Activated naive CD4-positive, alpha-beta T cell treated with anti-CD3 and anti-CD28 coated beads, Interleukin-2, amount 10 ng/mL, durations not matched to agents 7 days and 5 days (primary cell): ENCODE measurements around the gene GMEB2.
A peak's percentile ranks its signal among the peaks of the same experiment; 100 is the strongest.
"Not testable (repeated sequence)": the region's sequence is repeated elsewhere in the genome, so short reads cannot be mapped to it uniquely, and the experiment has no call there.

Source experiments
- CTCF ChIA-PET: fragments of 350-600 bp; sonication (Branson Sonifier 250); formaldehyde crosslinking; loops from one replicate; lab custom pipeline; 2021; ENCODE audit warnings: antibody characterized with exemption; lab: Charles Lee
- DNase-seq: peaks from one replicate; pipeline ENCODE4 v3.0.0-alpha.2; 2020
- H3K27ac Mint-ChIP-seq: one replicate; pipeline ENCODE4 v1.8.0; 2021; ENCODE audit warnings: mild to moderate bottlenecking, moderate library complexity, mixed read lengths
- H3K27me3 Mint-ChIP-seq: one replicate; pipeline ENCODE4 v1.8.0; 2021; ENCODE audit warnings: mild to moderate bottlenecking, mixed read lengths
- H3K36me3 Mint-ChIP-seq: one replicate; pipeline ENCODE4 v1.8.0; 2021; ENCODE audit warnings: mixed read lengths
- H3K4me1 Mint-ChIP-seq: one replicate; pipeline ENCODE4 v1.8.0; 2021; ENCODE audit warnings: mixed read lengths
- H3K4me3 Mint-ChIP-seq: one replicate; pipeline ENCODE4 v1.8.0; 2021; ENCODE audit warnings: mild to moderate bottlenecking, moderate library complexity, mixed read lengths
- H3K9me3 Mint-ChIP-seq: one replicate; pipeline ENCODE4 v1.8.0; 2021; ENCODE audit warnings: mixed read lengths

GMEB2 gene

DNA sequence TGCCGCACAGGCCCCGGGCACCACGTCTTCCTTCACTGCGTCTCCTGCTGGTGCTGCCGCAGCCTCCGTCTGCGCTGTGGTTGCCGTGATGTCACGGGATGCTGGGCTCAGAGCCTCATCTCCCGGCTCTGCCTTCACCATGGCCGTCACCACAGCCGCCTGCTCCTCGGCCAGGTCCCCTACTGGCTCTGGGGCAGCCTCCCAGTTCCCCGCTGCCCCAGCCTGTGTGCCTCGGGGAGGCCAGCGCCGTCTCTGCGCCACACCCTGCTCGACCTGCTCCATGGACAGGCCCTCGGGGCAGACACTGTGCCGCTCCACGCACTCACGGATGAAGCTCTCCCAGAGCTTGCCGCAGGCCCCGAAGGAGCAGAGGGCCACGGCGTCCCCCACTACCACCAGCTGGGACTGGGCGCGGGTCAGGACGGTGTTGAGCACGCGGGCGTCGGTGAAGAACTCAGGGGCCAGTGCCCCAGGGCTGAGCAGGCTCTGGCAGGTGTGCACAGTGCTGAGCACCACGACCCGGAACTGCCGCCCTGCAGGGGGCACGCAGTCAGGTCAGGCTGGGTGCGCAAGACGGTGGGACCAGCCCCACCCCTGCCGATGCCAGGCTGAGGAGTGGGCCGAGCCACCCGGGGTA lies 61.1 kb downstream of the GMEB2 start:
- Mint-ChIP-seq H3K27me3 (peaks cover 44% of the 10 kb centered on the region), H3K9me3 (no peaks in the 10 kb centered on the region), H3K27ac (no peak overlapping the region), H3K36me3 (peaks cover 1% of the 10 kb centered on the region), H3K4me1 (peaks cover 27% of the 10 kb centered on the region), H3K4me3 (no peak overlapping the region)
- DNase-seq, result no peak
- CTCF ChIA-PET, result no interaction called here

DNA sequence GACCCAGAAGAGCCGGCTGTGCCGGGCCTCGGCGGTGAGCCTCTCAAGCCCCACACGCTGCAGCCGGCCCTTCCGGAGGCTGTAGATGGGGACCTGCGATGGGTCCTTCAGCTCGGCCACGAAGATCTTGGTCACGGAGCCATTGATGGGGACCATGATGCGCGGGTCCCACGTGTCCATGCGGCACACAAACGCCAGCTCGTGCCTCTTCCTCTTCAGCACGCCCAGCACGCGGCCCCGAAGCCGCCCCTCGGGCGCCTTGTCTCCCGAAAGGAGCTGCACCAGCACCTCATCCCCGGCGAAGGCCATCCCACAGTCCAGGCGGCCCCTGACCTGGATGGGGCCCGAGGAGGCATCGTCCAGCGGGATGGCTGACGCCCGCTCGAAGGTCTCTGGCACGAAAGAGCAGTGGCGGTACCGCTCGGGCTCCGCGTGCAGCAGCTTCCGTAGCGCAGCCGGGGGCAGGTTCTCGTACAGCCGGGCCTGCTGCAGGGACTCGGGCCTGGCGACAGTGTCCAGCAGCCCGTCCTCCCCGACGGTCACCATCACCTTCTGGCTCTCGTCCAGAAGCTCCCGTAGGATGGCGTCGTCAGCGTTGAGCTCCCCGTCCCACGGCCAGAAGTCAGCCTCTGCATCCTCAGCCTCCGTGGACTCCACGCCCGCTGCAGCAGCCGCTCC lies 61.7 kb downstream of the GMEB2 start:
- Mint-ChIP-seq H3K4me3 (no peak overlapping the region), H3K36me3 (peaks cover 8% of the 10 kb centered on the region), H3K27ac (no peak overlapping the region), H3K9me3 (peaks cover 3% of the 10 kb centered on the region), H3K4me1 (peaks cover 27% of the 10 kb centered on the region), H3K27me3 (peaks cover 46% of the 10 kb centered on the region)
- no peak for DNase-seq
- CTCF ChIA-PET, result no interaction called here

DNA sequence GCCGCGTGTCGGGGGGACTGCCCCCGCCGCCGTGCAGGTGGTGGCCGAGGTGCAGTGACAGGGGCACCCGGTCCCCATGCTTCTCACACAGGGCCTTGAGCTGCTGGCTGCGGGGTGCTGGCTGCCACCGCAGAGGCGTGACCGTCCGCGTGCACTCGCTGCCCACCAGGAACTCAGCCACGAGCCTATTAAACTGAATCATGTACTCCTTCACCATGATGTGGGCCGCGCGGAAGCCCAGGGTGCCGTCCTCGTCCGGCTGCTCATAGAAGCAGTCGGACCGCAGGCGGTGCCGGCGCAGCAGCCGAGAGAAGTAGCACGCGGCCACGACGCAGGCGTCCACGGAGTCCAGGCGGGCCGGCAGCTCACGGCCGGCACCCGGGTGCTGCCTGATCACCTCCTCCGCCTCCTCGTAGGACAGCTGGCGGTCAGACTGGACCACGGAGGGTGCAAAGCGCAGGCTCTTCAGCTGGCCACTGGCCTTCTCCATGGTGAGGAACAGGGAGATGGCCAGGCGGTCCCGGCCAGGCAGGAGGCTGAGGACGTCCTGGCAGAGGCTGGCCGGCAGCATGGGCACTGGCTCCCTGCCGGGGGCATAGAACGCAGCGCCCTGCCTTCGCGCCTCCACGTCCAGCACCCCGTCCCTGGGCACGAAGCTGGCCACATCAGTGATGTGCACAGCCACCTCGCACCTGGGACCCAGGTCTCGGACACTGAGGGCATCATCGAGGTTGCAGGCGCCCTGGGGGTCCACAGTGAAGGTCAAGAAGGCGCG lies 62.7 kb downstream of the GMEB2 start:
- Mint-ChIP-seq H3K4me3 (no peak overlapping the region), H3K9me3 (peaks cover 3% of the 10 kb centered on the region), H3K27me3 (peaks cover 37% of the 10 kb centered on the region), H3K36me3 (peaks cover 8% of the 10 kb centered on the region), H3K27ac (no peak overlapping the region), H3K4me1 (peaks cover 25% of the 10 kb centered on the region)
- CTCF ChIA-PET, result no interaction called here
- DNase-seq, result no peak

DNA sequence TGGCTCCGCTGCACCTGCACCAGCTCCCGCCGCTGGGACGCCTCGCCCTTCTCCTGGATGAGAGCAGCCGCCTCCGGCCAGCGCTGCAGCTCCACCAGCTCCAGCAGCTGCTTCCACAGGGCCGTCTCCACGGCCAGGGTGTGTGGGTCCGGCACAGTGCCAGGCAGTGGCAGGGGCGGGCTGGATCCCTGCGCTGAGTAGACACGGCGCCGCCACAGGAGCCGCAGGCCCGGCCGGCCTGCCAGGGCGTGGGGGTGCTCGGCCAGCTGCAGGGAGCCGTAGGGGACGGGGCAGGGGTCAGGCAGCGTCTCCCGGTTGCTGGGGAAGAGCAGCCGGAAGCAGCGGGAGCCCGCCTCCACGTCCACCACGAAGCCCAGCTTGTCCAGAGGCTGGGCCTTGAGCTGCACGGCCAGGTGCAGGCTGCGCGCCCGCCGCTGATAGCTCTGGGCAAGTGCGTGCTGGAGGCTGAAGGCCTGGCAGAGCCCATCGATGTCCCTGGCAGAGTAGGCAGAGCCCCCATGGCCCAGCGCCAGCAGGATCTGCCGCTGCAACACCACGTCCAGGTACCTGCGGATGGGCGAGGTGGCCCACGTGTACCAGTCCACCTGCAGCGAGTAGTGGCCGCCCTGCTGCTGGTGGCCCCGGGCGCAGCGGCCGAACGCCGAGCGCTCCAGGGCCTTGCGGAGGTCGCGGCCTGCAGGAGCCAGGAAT lies 63.5 kb downstream of the GMEB2 start:
- Mint-ChIP-seq H3K9me3 (peaks cover 3% of the 10 kb centered on the region), H3K4me3 (no peak overlapping the region), H3K27ac (no peak overlapping the region), H3K27me3 (peaks cover 28% of the 10 kb centered on the region), H3K4me1 (peaks cover 18% of the 10 kb centered on the region), H3K36me3 (peaks cover 10% of the 10 kb centered on the region)
- DNase-seq, result no peak
- CTCF ChIA-PET, result no interaction called here

DNA sequence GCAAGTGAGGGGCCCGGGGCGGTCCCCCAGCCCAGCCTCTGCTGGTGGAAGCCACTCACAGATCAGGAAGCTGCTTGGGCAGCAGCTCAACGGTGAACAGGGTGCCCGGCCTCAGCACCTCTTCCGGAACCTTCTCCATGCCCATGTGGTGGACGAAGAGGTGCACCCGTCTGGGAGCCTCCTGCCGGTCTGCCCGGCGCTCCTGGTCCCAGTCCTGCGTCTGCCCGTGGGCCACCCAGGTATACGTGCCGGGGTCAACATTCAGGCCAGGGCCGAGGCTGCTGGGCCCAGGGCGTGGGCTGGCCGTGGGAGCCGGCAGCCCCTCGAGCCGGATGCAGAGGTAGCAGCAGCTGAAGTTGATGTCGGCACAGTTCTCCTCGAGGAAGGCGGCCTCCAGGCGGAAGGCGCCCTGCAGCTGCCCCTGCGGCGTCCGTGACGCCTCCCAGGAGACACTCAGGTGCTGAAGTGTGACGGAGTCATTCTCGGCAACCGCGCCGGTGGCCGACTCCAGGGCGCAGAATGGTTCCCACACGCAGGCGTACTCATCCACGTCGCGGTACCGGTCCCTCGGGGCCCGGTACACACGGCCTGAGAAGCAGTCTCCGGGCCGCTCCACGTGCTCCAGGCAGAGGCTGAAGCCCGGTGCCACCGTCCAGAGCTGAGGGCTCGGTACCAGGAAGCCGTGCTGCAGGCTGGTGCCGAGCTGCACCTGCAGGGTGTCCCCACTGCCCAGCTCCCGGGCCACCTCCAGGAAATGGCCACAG lies 64.3 kb downstream of the GMEB2 start:
- H3K4me3 Mint-ChIP-seq, result no peak overlapping the region
- DNase-seq, result no peak
- CTCF ChIA-PET, result no interaction called here
- peaks cover 10% of the 10 kb centered on the region for H3K36me3 Mint-ChIP-seq
- H3K27ac Mint-ChIP-seq, result no peak overlapping the region
- peaks cover 10% of the 10 kb centered on the region for H3K4me1 Mint-ChIP-seq
- H3K9me3 Mint-ChIP-seq, result peaks cover 3% of the 10 kb centered on the region
- H3K27me3 Mint-ChIP-seq, result peaks cover 21% of the 10 kb centered on the region

DNA sequence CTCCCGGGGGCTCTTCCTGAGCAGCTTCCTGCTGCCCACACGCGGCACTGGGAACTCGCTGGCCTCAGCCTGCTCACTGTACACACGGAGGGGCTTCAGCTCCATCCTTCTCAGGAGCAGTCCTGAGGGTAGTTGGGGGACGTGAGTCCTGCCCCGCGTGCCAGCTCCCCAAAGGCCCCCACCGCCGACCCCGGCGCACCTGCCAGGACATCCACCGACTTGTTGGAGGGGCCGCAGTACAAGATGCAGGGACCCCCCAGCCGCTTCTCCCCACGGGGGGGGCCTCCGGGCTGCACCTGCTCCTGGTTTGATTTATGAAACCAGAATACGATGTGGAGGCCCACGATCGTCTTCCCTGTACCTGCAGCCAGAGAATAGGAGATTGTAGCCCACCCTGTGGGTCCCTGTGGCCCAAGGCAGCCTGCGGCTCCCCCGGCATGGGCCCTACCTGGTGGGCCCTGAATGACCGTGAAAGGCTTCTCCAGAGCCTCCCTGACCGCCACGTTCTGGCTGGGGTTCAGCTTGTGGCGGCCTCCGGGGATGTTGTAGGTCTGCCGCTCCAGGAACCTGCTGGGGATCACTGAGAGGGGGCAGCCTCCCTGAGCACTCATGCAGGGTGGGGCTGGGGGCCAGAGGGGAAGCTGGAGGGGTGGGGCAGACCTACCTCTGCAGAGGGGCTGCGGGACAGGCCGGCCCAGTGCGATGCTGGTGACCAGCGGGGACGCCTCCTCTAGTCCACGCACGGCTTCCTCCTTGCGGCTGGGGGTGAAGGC lies 65.1 kb downstream of the GMEB2 start:
- CTCF ChIA-PET, result no interaction called here
- Mint-ChIP-seq H3K9me3 (peaks cover 3% of the 10 kb centered on the region), H3K27ac (no peak overlapping the region), H3K4me3 (no peak overlapping the region), H3K36me3 (peaks cover 10% of the 10 kb centered on the region), H3K4me1 (peaks cover 2% of the 10 kb centered on the region), H3K27me3 (peaks cover 23% of the 10 kb centered on the region)
- no peak for DNase-seq

DNA sequence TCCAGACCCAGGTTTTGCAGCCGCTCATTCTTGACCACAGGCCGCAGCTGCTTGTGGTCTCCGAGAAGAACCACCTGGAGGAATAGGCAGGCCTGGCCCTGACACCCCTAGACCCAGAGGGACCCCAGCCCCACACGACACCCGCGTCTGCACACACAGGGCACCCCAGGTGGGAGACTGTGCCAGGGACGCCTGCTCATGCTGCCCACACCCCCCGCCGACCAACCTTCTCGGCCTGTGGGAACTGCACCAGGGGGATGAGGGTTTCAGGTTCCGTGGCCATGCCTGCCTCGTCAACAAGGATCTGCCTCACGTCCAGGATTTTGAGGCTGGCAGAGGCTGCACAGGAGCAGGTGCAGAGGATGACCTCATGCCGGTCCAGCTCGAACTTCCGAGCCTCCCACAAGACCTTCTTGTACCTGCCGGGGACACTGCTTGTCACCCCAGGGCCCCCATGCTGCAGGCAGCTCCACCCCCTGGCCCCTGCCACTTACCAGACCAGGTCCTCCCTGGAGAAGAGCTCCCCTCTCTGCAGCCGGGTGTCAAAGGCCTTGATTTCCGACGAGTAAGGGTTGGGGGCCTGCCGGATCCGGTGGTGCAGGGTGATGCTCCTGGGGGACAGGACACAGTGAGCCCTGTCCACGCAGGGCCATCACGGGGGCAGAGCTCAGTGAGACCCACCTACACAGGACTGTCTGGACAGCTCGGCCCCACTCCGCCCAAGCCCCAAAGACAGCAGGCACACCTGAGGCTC lies 65.9 kb downstream of the GMEB2 start:
- Mint-ChIP-seq H3K27ac (no peak overlapping the region), H3K4me3 (no peak overlapping the region), H3K9me3 (peaks cover 3% of the 10 kb centered on the region), H3K27me3 (peaks cover 27% of the 10 kb centered on the region), H3K4me1 (peaks cover 2% of the 10 kb centered on the region), H3K36me3 (peaks cover 10% of the 10 kb centered on the region)
- no peak for DNase-seq
- CTCF ChIA-PET, result interaction anchor here (1.0 kb wide), 1 partner anchor 23 kb away, joined by 3 read pairs; no protein-coding TSS in a partner anchor

DNA sequence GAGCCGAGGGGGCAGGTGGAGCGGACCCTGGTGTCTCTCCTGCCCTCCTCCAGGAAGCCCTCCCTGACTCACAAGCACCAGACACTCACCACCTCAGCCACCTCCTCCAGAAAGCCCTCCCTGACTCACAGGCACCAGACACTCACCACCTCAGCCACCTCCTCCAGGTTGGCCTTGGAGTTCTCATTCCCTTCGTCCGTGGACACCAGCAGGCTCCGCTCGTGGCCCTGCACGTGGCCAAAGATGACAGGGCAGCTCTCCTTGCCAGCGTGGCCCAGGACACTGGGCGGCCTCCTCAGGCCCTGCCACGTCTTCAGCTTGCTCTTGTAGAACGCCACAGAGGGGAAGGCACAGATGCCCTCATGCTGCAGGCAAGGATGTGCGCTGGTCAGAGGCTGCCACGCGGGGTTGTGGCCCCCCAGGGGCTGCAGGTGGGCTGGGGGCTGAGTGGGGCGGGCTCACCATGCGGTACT lies 66.5 kb downstream of the GMEB2 start:
- DNase-seq, result no peak
- Mint-ChIP-seq H3K27ac (no peak overlapping the region), H3K4me3 (no peak overlapping the region), H3K9me3 (peaks cover 3% of the 10 kb centered on the region), H3K36me3 (peaks cover 8% of the 10 kb centered on the region), H3K27me3 (peaks cover 27% of the 10 kb centered on the region), H3K4me1 (peaks cover 2% of the 10 kb centered on the region)
- CTCF ChIA-PET, result interaction anchor here (1.0 kb wide), 1 partner anchor 23 kb away, joined by 3 read pairs; no protein-coding TSS in a partner anchor

DNA sequence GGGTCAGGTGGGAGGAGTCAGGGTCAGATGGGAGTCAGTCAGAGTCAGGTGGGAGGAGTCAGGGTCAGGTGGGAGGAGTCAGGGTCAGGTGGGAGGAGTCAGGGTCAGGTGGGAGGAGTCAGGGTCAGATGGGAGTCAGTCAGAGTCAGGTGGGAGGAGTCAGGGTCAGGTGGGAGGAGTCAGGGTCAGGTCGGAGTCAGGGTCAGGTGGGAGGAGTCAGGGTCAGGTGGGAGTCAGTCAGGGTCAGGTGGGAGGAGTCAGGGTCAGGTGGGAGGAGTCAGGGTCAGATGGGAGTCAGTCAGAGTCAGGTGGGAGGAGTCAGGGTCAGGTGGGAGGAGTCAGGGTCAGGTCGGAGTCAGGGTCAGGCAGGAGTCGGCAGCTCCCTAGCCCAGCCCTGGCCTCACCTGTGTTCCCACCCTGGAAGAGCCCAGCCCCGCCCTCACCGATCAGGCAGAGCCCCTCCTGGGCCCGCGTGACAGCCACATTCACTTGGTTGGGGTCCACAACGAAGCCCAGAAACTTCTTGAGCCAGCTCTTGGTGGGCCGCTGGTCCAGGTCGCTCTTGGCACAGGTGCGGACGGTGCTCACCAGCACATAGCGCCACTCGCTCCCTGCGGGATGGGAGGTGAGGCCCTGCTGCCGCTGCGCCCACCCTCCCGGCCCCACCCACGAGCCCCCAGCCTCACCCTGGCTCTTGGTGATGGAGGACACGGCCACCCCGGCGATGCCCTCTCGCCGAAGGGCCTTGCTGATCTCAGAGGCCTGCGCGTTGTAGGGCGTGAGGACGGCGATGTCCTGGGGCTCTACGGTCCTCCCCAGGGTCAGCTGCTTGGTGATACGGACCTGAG lies 67.2 kb downstream of the GMEB2 start:
- CTCF ChIA-PET, H3K4me1 Mint-ChIP-seq, H3K4me3 Mint-ChIP-seq, H3K27ac Mint-ChIP-seq, H3K9me3 Mint-ChIP-seq, H3K36me3 Mint-ChIP-seq: not testable (repeated sequence)
- DNase-seq, result peak; percentile 72
- H3K27me3 Mint-ChIP-seq, result peaks cover 31% of the 10 kb centered on the region

DNA sequence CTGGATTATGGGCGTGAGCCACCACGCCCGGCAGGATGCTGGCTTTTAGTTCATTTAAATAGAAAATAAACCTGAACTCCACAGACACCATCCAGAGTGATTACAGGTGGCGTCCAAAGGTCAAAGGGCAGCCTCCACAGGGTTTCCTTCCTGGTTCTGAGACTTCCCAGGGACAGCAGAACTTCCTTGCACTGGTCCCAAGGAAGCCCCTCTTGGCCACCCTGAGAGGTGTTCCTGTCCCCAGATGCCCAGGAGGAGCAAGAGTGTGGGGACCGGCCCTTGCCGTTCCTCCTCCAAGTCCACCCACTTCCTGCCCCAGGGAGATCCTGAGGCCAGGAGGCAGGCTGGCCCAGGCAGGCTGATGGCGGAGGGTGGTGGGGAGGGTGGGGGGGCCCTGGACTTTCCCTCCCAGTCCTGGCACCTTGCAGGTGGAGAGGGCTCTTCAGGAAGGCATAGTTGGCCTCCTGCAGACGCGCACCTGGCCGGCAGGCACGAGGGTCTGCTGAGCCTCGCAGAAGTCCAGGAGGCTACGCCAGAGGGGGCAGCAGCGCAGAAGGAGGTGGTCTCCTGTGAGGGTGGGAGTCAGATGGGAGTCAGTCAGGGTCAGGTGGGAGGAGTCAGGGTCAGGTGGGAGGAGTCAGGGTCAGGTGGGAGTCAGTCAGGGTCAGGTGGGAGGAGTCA lies 68.0 kb downstream of the GMEB2 start:
- CTCF ChIA-PET, result interaction anchor here (1.4 kb wide), 1 partner anchor 14 kb away, joined by 4 read pairs; the partner anchor contains the start of gene HELZ2
- DNase-seq, result no peak
- H3K4me3 Mint-ChIP-seq, result no peak overlapping the region
- no peak overlapping the region for H3K27ac Mint-ChIP-seq
- H3K4me1 Mint-ChIP-seq, result peaks cover 6% of the 10 kb centered on the region
- H3K27me3 Mint-ChIP-seq, result peaks cover 39% of the 10 kb centered on the region
- peaks cover 8% of the 10 kb centered on the region for H3K36me3 Mint-ChIP-seq
- H3K9me3 Mint-ChIP-seq, result peaks cover 3% of the 10 kb centered on the region

DNA sequence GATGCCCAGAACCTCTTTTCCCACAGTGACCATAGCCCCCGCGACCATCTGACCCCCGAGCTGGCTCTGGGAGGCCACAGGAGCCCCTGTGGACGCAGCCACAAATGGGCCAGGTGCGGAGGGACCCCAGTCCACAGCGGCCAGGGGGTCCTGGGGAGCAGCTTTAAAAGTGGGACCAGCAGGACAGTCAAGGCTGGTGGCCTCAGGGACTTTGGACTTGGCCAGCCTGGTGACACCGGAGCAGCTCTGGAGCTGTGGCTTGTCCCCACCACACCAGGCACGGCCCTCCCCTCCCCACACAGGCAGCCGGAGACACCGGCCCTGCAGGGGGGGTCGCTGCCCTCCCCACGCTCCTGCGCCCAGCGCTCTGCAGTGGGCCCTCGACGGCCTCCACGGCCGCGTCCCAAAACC lies 69.4 kb downstream of the GMEB2 start:
- Mint-ChIP-seq H3K27ac (no peak overlapping the region), H3K4me1 (peaks cover 14% of the 10 kb centered on the region), H3K4me3 (no peak overlapping the region), H3K9me3 (peaks cover 3% of the 10 kb centered on the region), H3K36me3 (peaks cover 8% of the 10 kb centered on the region), H3K27me3 (peaks cover 53% of the 10 kb centered on the region)
- CTCF ChIA-PET, result interaction anchor here (1.4 kb wide), 1 partner anchor 16 kb away, joined by 4 read pairs; the partner anchor contains the start of gene HELZ2
- no peak for DNase-seq
